Karpas-422 (cell line): ENCODE measurements around the gene PRKCSH. TPM values are rescaled to one million over a fixed set of nuclear protein-coding genes. Genes with fewer than 3 reads are reported as not detected.
"Not testable (repeated sequence)": the region's sequence is repeated elsewhere in the genome, so short reads cannot be mapped to it uniquely, and the experiment has no call there.

Experiments used
- DNase-seq: peaks from one replicate; pipeline ENCODE4 v3.0.0-alpha.2; 2015
- H2AFZ ChIP-seq: fragments of 200-600 bp; sonication (generic); 2 replicates; pipeline ENCODE4 v1.6.1; 2014; ENCODE audit warnings: antibody characterized with exemption, low read length, mixed read lengths
- H3K27ac ChIP-seq: fragments of 200-600 bp; sonication (generic); 2 replicates; pipeline ENCODE4 v1.5.1; 2014; ENCODE audit warnings: mild to moderate bottlenecking, low read length, moderate library complexity
- H3K27me3 ChIP-seq: fragments of 200-600 bp; sonication (generic); 2 replicates; pipeline ENCODE4 v1.6.1; 2014; ENCODE audit warnings: low read length, mixed read lengths
- H3K36me3 ChIP-seq: fragments of 200-600 bp; sonication (generic); 2 replicates; pipeline ENCODE4 v1.6.1; 2014; ENCODE audit warnings: low read length, mixed read lengths; ENCODE audit not compliant: insufficient read depth
- H3K4me1 ChIP-seq: fragments of 200-600 bp; sonication (generic); 2 replicates; pipeline ENCODE4 v1.6.1; 2014; ENCODE audit warnings: mild to moderate bottlenecking, low read length, mixed read lengths
- H3K4me2 ChIP-seq: fragments of 200-600 bp; sonication (generic); 2 replicates; pipeline ENCODE4 v1.6.1; 2014; ENCODE audit warnings: low read length, low read depth, mild to moderate bottlenecking; ENCODE audit not compliant: poor library complexity, severe bottlenecking
- H3K4me3 ChIP-seq: fragments of 200-600 bp; sonication (generic); 2 replicates; pipeline ENCODE4 v1.5.1; 2014; ENCODE audit warnings: mild to moderate bottlenecking, antibody characterized with exemption, low read length, mixed read lengths
- H3K79me2 ChIP-seq: fragments of 200-600 bp; sonication (generic); 2 replicates; pipeline ENCODE4 v1.6.1; 2014; ENCODE audit warnings: mild to moderate bottlenecking, low read length, mixed read lengths
- H3K9ac ChIP-seq: fragments of 200-600 bp; sonication (generic); 2 replicates; pipeline ENCODE4 v1.6.0; 2014; ENCODE audit warnings: low read length
- H3K9me2 ChIP-seq: fragments of 200-600 bp; sonication (generic), shearing (Covaris generic); replicated peaks from 2 replicates; pipeline ENCODE4 v1.6.0; 2014; ENCODE audit warnings: mild to moderate bottlenecking, low read length, moderate library complexity; ENCODE audit not compliant: insufficient read depth
- H3K9me3 ChIP-seq: fragments of 300-700, 200-600 bp; sonication (generic); 2 replicates; pipeline ENCODE4 v1.6.1; 2014; ENCODE audit warnings: low read length, mixed read lengths
- H4K20me1 ChIP-seq: fragments of 200-600 bp; sonication (generic); 2 replicates; pipeline ENCODE4 v1.6.1; 2014; ENCODE audit warnings: mild to moderate bottlenecking, antibody characterized with exemption, low read length, low read depth; ENCODE audit not compliant: insufficient read depth
- total RNA-seq: library from RNA; depleted of rRNA; stranded (reverse); fragments of >200 nt; shearing (Covaris generic); gene quantifications from 2 replicates; pipeline ENCODE4 v1.2.3, GENCODE V29; 2014; ENCODE audit warnings: low replicate concordance

The PRKCSH gene
- total RNA-seq, 1 experiment from 2014 or later, result 77.3 TPM

- H3K27me3 ChIP-seq, result no peaks in the 10 kb centered on the region
- no peaks in the 10 kb centered on the region for H3K36me3 ChIP-seq
- no peak for DNase-seq
- no peak overlapping the region for H3K4me2 ChIP-seq
- H3K4me1 ChIP-seq, result no peaks in the 10 kb centered on the region
- H3K79me2 ChIP-seq, result no peaks in the 10 kb centered on the region
- H3K9me2 ChIP-seq, result no peaks in the 10 kb centered on the region
- no peak overlapping the region for H3K27ac ChIP-seq
- no peak overlapping the region for H3K4me3 ChIP-seq
- no peaks in the 10 kb centered on the region for H3K9me3 ChIP-seq
- no peaks in the 10 kb centered on the region for H4K20me1 ChIP-seq
- no peak overlapping the region for H3K9ac ChIP-seq
- no peak overlapping the region for H2AFZ ChIP-seq
Observed at GRCh38 chr19:11401808-11402543, 33.5 kb upstream of the PRKCSH start.

- Histone ChIP-seq H3K9me2 (no peaks in the 10 kb centered on the region), H3K27ac (no peak overlapping the region), H3K36me3 (no peaks in the 10 kb centered on the region), H4K20me1 (no peaks in the 10 kb centered on the region), H3K4me1 (no peaks in the 10 kb centered on the region), H3K4me3 (no peak overlapping the region), H3K9me3 (no peaks in the 10 kb centered on the region), H2AFZ (no peak overlapping the region), H3K4me2 (no peak overlapping the region), H3K9ac (no peak overlapping the region), H3K79me2 (no peaks in the 10 kb centered on the region), H3K27me3 (no peaks in the 10 kb centered on the region)
- no peak for DNase-seq
Observed at GRCh38 chr19:11404588-11405222, 30.7 kb upstream of the PRKCSH start.

- H4K20me1 ChIP-seq, result no peaks in the 10 kb centered on the region
- no peaks in the 10 kb centered on the region for H3K9me3 ChIP-seq
- DNase-seq, result no peak
- no peak overlapping the region for H3K9ac ChIP-seq
- H3K79me2 ChIP-seq, result no peaks in the 10 kb centered on the region
- no peak overlapping the region for H3K4me3 ChIP-seq
- H3K4me1 ChIP-seq, result no peaks in the 10 kb centered on the region
- no peak overlapping the region for H3K27ac ChIP-seq
- no peaks in the 10 kb centered on the region for H3K36me3 ChIP-seq
- H3K4me2 ChIP-seq, result no peak overlapping the region
- no peaks in the 10 kb centered on the region for H3K9me2 ChIP-seq
- H3K27me3 ChIP-seq, result no peaks in the 10 kb centered on the region
- no peak overlapping the region for H2AFZ ChIP-seq
Observed at GRCh38 chr19:11405846-11406643, 29.4 kb upstream of the PRKCSH start.

- not testable (repeated sequence) for H3K4me2 ChIP-seq, H3K27me3 ChIP-seq, H4K20me1 ChIP-seq
Observed at GRCh38 chr19:11406703-11407236, 28.7 kb upstream of the PRKCSH start.

GRCh38 chr19:11408591-11408990 is 26.8 kb upstream of the PRKCSH start:
- Histone ChIP-seq H3K79me2 (no peaks in the 10 kb centered on the region), H3K9me3 (no peaks in the 10 kb centered on the region), H3K27me3 (no peaks in the 10 kb centered on the region), H3K27ac (no peak overlapping the region), H3K9me2 (no peaks in the 10 kb centered on the region), H3K4me3 (no peak overlapping the region), H3K4me2 (no peak overlapping the region), H3K36me3 (no peaks in the 10 kb centered on the region), H3K9ac (no peak overlapping the region), H2AFZ (no peak overlapping the region), H4K20me1 (no peaks in the 10 kb centered on the region), H3K4me1 (no peaks in the 10 kb centered on the region)
- DNase-seq, result no peak

More at GRCh38 chr19:11406703-11407236, 28.7 kb upstream of the PRKCSH start:
- not testable (repeated sequence) for H3K79me2 ChIP-seq, H3K36me3 ChIP-seq, H2AFZ ChIP-seq, H3K9ac ChIP-seq, H3K4me1 ChIP-seq, H3K9me3 ChIP-seq, H3K27ac ChIP-seq, DNase-seq, H3K9me2 ChIP-seq, H3K4me3 ChIP-seq

GRCh38 chr19:11410682-11411081 is 24.8 kb upstream of the PRKCSH start:
- H2AFZ ChIP-seq, result no peak overlapping the region
- DNase-seq, result no peak
- H3K27me3 ChIP-seq, result no peaks in the 10 kb centered on the region

GRCh38 chr19:11414544-11414943 is 20.9 kb upstream of the PRKCSH start:
- Histone ChIP-seq H3K4me2 (no peak overlapping the region), H3K4me1 (no peaks in the 10 kb centered on the region), H3K9me3 (no peaks in the 10 kb centered on the region), H3K36me3 (no peaks in the 10 kb centered on the region), H3K9me2 (no peaks in the 10 kb centered on the region), H3K9ac (no peak overlapping the region), H3K27ac (no peak overlapping the region), H3K27me3 (no peaks in the 10 kb centered on the region), H3K4me3 (no peak overlapping the region), H2AFZ (no peak overlapping the region), H4K20me1 (no peaks in the 10 kb centered on the region), H3K79me2 (no peaks in the 10 kb centered on the region)
- no peak for DNase-seq

More at GRCh38 chr19:11410682-11411081, 24.8 kb upstream of the PRKCSH start:
- no peaks in the 10 kb centered on the region for H3K4me1 ChIP-seq
- H3K9me3 ChIP-seq, result no peaks in the 10 kb centered on the region
- H3K4me3 ChIP-seq, result no peak overlapping the region
- H3K27ac ChIP-seq, result no peak overlapping the region
- H3K36me3 ChIP-seq, result no peaks in the 10 kb centered on the region
- no peak overlapping the region for H3K9ac ChIP-seq
- H3K4me2 ChIP-seq, result no peak overlapping the region
- no peaks in the 10 kb centered on the region for H3K79me2 ChIP-seq
- H4K20me1 ChIP-seq, result no peaks in the 10 kb centered on the region
- no peaks in the 10 kb centered on the region for H3K9me2 ChIP-seq
